Vagina (tissue), 2 donors: ENCODE results near the gene ADAMTS7. TPM values are rescaled to one million over a fixed set of nuclear protein-coding genes. Genes with fewer than 3 reads are reported as not detected.
"Not testable (repeated sequence)": the region's sequence is repeated elsewhere in the genome, so short reads cannot be mapped to it uniquely, and the experiment has no call there.

ENCODE experiments used
- DNase-seq, 2 donors: peaks; one replicate each; pipeline ENCODE4 v3.0.0-alpha.2; 2017; ENCODE audit errors: extremely low spot score in 2 of 2
- H3K27ac ChIP-seq: fragments of 200-600 bp; sonication (generic); one replicate; pipeline ENCODE4 v1.5.1; 2019
- H3K27me3 ChIP-seq: fragments of 200-600 bp; sonication (generic); one replicate; pipeline ENCODE4 v1.5.1; 2019
- H3K36me3 ChIP-seq, 2 donors: fragments of 200-600 bp; sonication (generic); one replicate each; pipeline ENCODE4 v1.5.1; 2017 to 2019
- H3K4me1 ChIP-seq: fragments of 200-600 bp; sonication (generic); one replicate; pipeline ENCODE4 v1.5.1; 2019
- H3K4me3 ChIP-seq, 2 donors: fragments of 200-600 bp; sonication (generic); 1 replicate in 1 of 2; 2 replicates in 1 of 2; pipeline ENCODE4 v1.5.1; 2016 to 2019
- H3K9me3 ChIP-seq: fragments of 200-600 bp; sonication (generic); one replicate; pipeline ENCODE4 v1.5.1; 2019
- POLR2A ChIP-seq, 2 donors: fragments of 450-650 bp; IDR thresholded peaks; one replicate each; pipeline ENCODE4 v1.6.1; 2017; ENCODE audit warnings: antibody characterized with exemption in 2 of 2, mild to moderate bottlenecking in 2 of 2, moderate library complexity in 2 of 2
- POLR2AphosphoS5 ChIP-seq, 2 donors: sonication (generic); formaldehyde crosslinking; IDR thresholded peaks; one replicate each; pipeline ENCODE4 v1.9.0; 2017; ENCODE audit warnings: antibody characterized with exemption in 2 of 2, mild to moderate bottlenecking in 2 of 2, low read depth in 1 of 2; ENCODE audit not compliant: insufficient read depth in 1 of 2
- intact Hi-C: fragments of 100-400 bp; cut with DNase I; formaldehyde crosslinking; loops from one replicate; pipeline ENCODE4 v1.15.1; 2023
- total RNA-seq: library from RNA; depleted of rRNA; stranded (reverse); fragments of >200 nt; gene quantifications from one replicate; pipeline ENCODE4 v1.2.3, GENCODE V29; 2016
- TF ChIP-seq, protein P1 (sequence below), 3 experiments: fragments of 450-650 bp in 2 of 3; fragments of 200-600 bp in 1 of 3; sonication (generic) in 1 of 3; IDR thresholded peaks; one replicate each; pipeline ENCODE4 v1.5.1; 2017 to 2019; ENCODE audit warnings: antibody characterized with exemption in 3 of 3, mild to moderate bottlenecking in 2 of 3, moderate library complexity in 2 of 3

The ADAMTS7 gene
- total RNA-seq, 1 donor from 2014 or later: 2.5 TPM

DNA sequence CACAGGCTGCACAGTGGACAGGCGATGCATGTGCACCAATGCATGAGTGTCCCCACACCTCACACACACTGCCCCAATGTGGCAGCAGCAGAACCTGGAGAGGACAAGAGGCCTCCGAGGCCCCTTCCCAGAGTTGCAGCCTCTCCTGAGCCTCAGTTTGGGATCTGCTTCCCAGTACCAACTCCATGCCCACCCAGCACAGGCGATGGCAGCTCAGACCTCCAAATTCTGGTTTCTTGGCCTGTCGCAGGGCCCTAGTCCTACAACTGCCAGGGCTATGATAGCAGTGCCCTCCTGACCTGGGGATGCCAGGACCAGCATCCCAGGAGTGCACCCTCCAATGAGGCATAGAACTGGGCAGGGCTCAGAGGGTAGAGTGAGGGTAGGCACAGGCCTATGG, 19.9 kb downstream of the ADAMTS7 start:
- Histone ChIP-seq H3K36me3 (no peaks in the 10 kb centered on the region), H3K27ac (no peak overlapping the region), H3K4me1 (no peaks in the 10 kb centered on the region), H3K9me3 (no peaks in the 10 kb centered on the region), H3K27me3 (no peaks in the 10 kb centered on the region), H3K4me3 (no peak overlapping the region)
- intact Hi-C loops: no loop called here
- TF ChIP-seq POLR2AphosphoS5 (IDR thresholded peaks at IDR 0.05; ENCODE audit: insufficient read depth in 1 of 2, low read depth in 1 of 2) (no peak), POLR2A (IDR thresholded peaks at IDR 0.05) (no peak)
- TF ChIP-seq, protein P1, sequence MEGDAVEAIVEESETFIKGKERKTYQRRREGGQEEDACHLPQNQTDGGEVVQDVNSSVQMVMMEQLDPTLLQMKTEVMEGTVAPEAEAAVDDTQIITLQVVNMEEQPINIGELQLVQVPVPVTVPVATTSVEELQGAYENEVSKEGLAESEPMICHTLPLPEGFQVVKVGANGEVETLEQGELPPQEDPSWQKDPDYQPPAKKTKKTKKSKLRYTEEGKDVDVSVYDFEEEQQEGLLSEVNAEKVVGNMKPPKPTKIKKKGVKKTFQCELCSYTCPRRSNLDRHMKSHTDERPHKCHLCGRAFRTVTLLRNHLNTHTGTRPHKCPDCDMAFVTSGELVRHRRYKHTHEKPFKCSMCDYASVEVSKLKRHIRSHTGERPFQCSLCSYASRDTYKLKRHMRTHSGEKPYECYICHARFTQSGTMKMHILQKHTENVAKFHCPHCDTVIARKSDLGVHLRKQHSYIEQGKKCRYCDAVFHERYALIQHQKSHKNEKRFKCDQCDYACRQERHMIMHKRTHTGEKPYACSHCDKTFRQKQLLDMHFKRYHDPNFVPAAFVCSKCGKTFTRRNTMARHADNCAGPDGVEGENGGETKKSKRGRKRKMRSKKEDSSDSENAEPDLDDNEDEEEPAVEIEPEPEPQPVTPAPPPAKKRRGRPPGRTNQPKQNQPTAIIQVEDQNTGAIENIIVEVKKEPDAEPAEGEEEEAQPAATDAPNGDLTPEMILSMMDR (IDR thresholded peaks at IDR 0.05): no peak
- DNase-seq: no peak

DNA sequence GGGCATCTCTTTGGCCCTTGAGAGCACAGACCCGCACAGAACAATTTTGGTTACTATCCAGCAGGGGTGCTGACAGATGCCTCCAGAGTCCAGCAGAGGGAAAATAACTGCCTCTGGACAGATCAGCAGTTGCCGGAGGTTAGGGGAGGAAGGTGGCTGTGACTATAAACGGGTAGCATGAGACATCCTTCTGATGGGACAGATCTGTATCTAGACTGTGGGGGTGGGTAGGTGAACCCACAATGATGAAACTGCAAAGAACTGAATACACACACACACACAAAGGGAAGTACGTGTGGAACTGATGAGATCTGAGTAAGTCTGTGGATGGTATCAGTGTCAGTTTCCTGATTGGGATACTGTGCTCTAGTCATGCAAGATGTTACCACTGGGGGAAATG, 21.2 kb downstream of the ADAMTS7 start:
- no peaks in the 10 kb centered on the region for H3K36me3 ChIP-seq
- DNase-seq: no peak
- no peaks in the 10 kb centered on the region for H3K9me3 ChIP-seq
- H3K4me3 ChIP-seq: no peak overlapping the region
- H3K4me1 ChIP-seq: no peaks in the 10 kb centered on the region
- H3K27me3 ChIP-seq: no peaks in the 10 kb centered on the region
- TF ChIP-seq POLR2A (IDR thresholded peaks at IDR 0.05) (no peak), POLR2AphosphoS5 (IDR thresholded peaks at IDR 0.05; ENCODE audit: insufficient read depth in 1 of 2, low read depth in 1 of 2) (no peak)
- TF ChIP-seq, protein P1 (IDR thresholded peaks at IDR 0.05): no peak
- intact Hi-C loops: no loop called here
- no peak overlapping the region for H3K27ac ChIP-seq

DNA sequence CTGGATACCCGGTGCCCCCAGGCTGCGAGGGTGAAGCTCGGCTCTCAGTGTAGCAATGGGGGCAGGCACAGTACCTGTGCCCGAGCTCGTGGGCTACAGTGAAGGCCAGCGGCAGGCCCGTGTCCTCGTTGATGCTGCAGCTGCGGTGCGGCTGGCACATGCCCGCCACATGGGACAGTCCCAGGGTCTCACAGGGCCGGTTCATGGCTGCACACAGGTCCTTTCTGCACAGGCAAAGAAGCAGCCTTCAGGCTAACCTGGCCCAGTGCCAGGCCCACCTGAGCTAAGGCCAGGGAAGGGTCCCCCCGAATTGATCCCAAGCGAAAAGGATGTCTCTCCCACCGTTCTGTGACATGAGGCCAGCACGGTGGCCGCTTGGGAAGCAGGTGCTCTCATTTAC, 21.6 kb downstream of the ADAMTS7 start:
- H3K4me1 ChIP-seq: no peaks in the 10 kb centered on the region
- TF ChIP-seq, protein P1 (IDR thresholded peaks at IDR 0.05): no peak
- TF ChIP-seq POLR2A (IDR thresholded peaks at IDR 0.05) (no peak), POLR2AphosphoS5 (IDR thresholded peaks at IDR 0.05; ENCODE audit: insufficient read depth in 1 of 2, low read depth in 1 of 2) (no peak)
- no peak for DNase-seq
- intact Hi-C loops: no loop called here
- H3K36me3 ChIP-seq: no peaks in the 10 kb centered on the region
- no peak overlapping the region for H3K27ac ChIP-seq
- no peaks in the 10 kb centered on the region for H3K27me3 ChIP-seq
- H3K4me3 ChIP-seq: no peak overlapping the region
- no peaks in the 10 kb centered on the region for H3K9me3 ChIP-seq

DNA sequence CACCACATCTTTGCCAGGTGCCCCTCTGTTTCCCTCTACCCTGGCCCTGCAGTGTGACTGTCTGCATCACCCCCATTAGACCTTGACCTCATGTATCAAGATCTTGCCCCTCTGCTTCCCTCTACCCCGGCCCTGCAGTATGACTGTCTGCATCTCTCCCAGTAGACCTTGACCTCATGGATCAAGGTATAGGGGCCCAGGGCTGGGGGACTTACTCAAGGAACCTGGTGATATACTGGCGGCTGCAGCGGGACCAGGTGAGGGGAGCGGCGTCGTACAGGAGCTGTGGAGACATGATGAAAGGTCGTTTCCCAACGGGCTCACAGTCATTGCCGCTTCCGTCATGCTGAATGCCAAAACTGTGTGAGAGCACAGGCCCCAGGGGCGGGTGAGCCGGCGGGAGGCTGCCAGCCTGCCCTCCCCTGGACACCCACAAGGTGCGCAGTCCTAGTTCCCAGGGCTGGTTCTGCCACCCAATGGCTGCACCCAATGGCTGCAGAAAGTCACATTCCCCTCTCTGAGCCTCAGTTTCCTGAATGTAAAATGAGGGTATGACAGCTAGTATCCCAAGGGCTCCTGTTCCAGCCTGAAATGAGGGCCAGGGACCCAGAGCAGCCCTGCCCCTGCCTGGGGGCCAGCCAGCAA, 23.1 kb downstream of the ADAMTS7 start:
- H3K27ac ChIP-seq: no peak overlapping the region
- no peak overlapping the region for H3K4me3 ChIP-seq
- H3K27me3 ChIP-seq: no peaks in the 10 kb centered on the region
- H3K36me3 ChIP-seq: no peaks in the 10 kb centered on the region
- TF ChIP-seq POLR2A (IDR thresholded peaks at IDR 0.05) (no peak), POLR2AphosphoS5 (IDR thresholded peaks at IDR 0.05; ENCODE audit: insufficient read depth in 1 of 2, low read depth in 1 of 2) (no peak)
- TF ChIP-seq, protein P1 (IDR thresholded peaks at IDR 0.05): no peak
- H3K9me3 ChIP-seq: no peaks in the 10 kb centered on the region
- no peaks in the 10 kb centered on the region for H3K4me1 ChIP-seq
- intact Hi-C loops: no loop called here
- no peak for DNase-seq

DNA sequence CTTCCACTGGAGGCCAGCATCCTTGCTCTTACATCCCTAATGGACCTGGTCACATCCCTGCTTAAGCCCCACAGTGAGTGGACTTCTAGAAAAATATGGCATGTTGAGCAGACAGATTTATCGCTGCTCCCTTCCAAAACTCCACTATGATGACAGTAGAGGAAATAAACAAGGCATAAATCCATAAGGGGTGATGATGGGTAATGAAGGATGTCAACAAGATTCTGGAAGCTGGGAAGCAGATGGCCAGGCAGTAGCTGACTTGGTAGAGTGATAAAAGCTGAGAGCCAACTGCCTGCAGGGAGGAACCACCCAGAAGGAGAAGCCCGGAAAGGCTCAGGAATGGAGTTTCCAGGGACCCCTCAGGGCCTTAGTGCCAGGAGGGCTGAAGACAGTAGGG, 28.9 kb downstream of the ADAMTS7 start:
- H3K4me1 ChIP-seq, H3K9me3 ChIP-seq, H3K27ac ChIP-seq, intact Hi-C loops, H3K4me3 ChIP-seq, H3K36me3 ChIP-seq, H3K27me3 ChIP-seq, DNase-seq: not testable (repeated sequence)

DNA sequence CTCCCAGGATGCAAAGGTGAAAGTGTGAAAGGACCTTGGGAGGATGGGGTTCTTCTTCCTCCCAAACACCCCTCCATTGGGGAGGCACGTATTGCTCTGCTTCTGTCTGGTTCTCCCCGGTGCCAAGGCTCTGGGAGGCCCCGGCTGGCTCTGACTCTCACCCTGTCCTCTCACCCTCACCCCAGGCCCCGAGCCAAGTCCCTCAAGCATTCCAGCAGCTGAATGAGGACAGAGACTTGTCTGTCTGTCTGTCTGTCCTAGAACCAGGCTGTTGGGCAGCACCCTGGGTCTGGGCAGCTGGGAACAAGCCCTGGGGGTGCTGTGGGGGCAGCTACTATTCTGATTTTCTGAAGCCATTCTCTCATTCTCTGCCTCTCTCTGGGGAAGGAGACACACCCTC, 29.9 kb downstream of the ADAMTS7 start:
- H3K4me3 ChIP-seq, H3K27ac ChIP-seq, intact Hi-C loops: not testable (repeated sequence)

DNA sequence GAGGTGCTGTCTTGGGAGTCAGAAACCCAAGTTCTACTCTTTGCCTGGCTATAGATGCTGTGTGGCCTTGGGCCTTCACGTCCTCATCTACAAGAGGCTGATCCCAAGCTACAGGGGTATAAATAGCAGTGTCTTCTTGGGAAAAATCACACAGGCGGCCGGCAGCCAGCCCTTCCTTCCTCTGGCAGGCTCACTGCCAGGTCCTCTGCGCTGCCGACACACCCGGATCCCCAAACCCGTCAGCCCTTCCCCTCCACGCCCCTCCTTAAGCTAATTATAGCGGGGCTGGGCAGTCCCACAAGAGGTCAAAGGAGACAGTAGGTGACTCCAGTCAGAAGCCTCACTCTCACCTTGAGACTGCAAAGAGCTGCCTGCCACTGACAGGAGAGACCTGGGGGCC, 31.3 kb downstream of the ADAMTS7 start:
- H3K9me3 ChIP-seq, H3K4me1 ChIP-seq, H3K36me3 ChIP-seq, H3K4me3 ChIP-seq, H3K27me3 ChIP-seq, H3K27ac ChIP-seq, DNase-seq: not testable (repeated sequence)
- intact Hi-C loops: loop anchor here (5.0 kb wide), 1 partner anchor 617 kb away; no protein-coding TSS in a partner anchor

More for the DNA sequence above, 29.9 kb downstream of the ADAMTS7 start:
- DNase-seq, H3K4me1 ChIP-seq, H3K9me3 ChIP-seq, H3K36me3 ChIP-seq, H3K27me3 ChIP-seq: not testable (repeated sequence)

DNA sequence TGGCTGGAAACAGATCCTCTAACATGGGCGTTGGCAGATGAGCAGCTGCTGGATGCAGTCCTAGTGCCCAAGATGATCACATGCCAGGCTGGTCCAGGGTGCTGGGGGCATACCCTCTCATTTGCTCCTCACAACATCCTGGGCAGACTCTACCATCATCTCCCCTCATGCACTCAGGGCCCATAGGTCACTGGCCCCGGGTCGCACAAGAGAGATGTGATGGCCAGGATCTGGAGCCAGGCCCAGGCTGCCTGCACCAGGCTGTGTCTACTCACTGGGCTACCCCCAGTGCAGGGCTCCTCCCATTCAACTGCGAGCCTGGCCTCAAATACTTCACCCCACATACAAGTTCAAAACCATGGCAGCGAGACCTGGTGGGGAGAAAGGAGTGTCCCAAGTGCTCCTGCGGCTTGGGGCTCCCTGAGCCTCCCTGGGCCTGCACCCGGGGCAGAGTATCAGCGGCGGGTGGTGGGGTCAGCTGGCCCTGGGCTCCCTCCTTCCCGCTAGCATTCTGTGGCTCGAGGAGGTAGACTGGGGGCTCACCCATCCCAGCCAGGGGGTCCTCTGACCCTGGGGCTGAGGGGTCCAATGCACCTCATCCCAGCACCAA, 32.0 kb downstream of the ADAMTS7 start:
- not testable (repeated sequence) for H3K27me3 ChIP-seq, H3K36me3 ChIP-seq, H3K4me1 ChIP-seq, H3K27ac ChIP-seq, H3K4me3 ChIP-seq, DNase-seq, H3K9me3 ChIP-seq
- intact Hi-C loops: loop anchor here (5.0 kb wide), 1 partner anchor 618 kb away; no protein-coding TSS in a partner anchor
